Prostate gland (tissue), 2 donors: ENCODE data around the gene CCDC102B.

Experiments used
- CTCF ChIP-seq, 4 experiments: fragments of 200-600 bp in 2 of 4; fragments of 450-650 bp in 2 of 4; sonication (generic) in 2 of 4; IDR thresholded peaks; 1 replicate in 3 of 4; 2 replicates in 1 of 4; pipeline ENCODE4 v1.5.1; 2016 to 2019; ENCODE audit warnings: antibody characterized with exemption in 4 of 4, mild to moderate bottlenecking in 2 of 4, moderate library complexity in 2 of 4
- POLR2A ChIP-seq: fragments of 450-650 bp; IDR thresholded peaks from one replicate; pipeline ENCODE4 v1.6.1; 2016; ENCODE audit warnings: antibody characterized with exemption, mild to moderate bottlenecking

GRCh38 chr18:68847219-68847837 is 49.4 kb downstream of the CCDC102B start:
- peak in 3 of 4 experiments; percentile 36 to 44 (median 41) for TF ChIP-seq CTCF (IDR thresholded peaks at IDR 0.05)
- no peak for TF ChIP-seq POLR2A
